Measurements from ENCODE around the gene HECW1. TPM values are rescaled to one million over a fixed set of nuclear protein-coding genes. Genes with fewer than 3 reads are reported as not detected.

HECW1 gene
- total RNA-seq, 1 experiment from 2014 or later = 2.7 TPM

- no TSS peak for BruUV-seq (replicated peaks)
- intact Hi-C loops (cut with micrococcal nuclease; ENCODE audit: unreplicated experiment) = no loop called here
Observed at GRCh38 chr7:43328785-43329380, 216.4 kb downstream of the HECW1 start.

GRCh38 chr7:43332193-43332796 lies 219.8 kb downstream of the HECW1 start:
- POLR2A ChIA-PET (ENCODE audit: unreplicated experiment) = interaction anchor here (0.6 kb wide), 1 partner anchor 1202 kb away, joined by 4 read pairs; no protein-coding TSS in a partner anchor

More at GRCh38 chr7:43328785-43329380, 216.4 kb downstream of the HECW1 start:
- ChIA-PET POLR2A (ENCODE audit: unreplicated experiment) (no interaction called here), CTCF (no interaction called here)
- no peaks in the 10 kb centered on the region for H3F3A ChIP-seq (ENCODE audit: insufficient read depth, low read depth)
- H3K36me3 ChIP-seq (ENCODE audit: low read depth) = no peaks in the 10 kb centered on the region
- no peak overlapping the region for H3K27ac ChIP-seq
- H4K20me1 ChIP-seq (ENCODE audit: insufficient read depth) = peaks cover 6% of the 10 kb centered on the region; the same call in 1 of the 2 replicates
- no peaks in the 10 kb centered on the region for H3K9me2 ChIP-seq (ENCODE audit: insufficient read depth)
- H3K4me2 ChIP-seq = no peak overlapping the region
- no peaks in the 10 kb centered on the region for H3K9me3 ChIP-seq (ENCODE audit: insufficient read depth, low read depth)
- TF ChIP-seq, protein P1, sequence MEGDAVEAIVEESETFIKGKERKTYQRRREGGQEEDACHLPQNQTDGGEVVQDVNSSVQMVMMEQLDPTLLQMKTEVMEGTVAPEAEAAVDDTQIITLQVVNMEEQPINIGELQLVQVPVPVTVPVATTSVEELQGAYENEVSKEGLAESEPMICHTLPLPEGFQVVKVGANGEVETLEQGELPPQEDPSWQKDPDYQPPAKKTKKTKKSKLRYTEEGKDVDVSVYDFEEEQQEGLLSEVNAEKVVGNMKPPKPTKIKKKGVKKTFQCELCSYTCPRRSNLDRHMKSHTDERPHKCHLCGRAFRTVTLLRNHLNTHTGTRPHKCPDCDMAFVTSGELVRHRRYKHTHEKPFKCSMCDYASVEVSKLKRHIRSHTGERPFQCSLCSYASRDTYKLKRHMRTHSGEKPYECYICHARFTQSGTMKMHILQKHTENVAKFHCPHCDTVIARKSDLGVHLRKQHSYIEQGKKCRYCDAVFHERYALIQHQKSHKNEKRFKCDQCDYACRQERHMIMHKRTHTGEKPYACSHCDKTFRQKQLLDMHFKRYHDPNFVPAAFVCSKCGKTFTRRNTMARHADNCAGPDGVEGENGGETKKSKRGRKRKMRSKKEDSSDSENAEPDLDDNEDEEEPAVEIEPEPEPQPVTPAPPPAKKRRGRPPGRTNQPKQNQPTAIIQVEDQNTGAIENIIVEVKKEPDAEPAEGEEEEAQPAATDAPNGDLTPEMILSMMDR (conservative IDR thresholded peaks at IDR 0.05) = no peak
- TF ChIP-seq EZH2 (IDR thresholded peaks at IDR 0.05; ENCODE audit: low read depth) = no peak
- H3K4me3 ChIP-seq = no peak overlapping the region
- H2AFZ ChIP-seq = no peak overlapping the region
- peaks cover 69% of the 10 kb centered on the region for H3K27me3 ChIP-seq (ENCODE audit: insufficient read depth, low read depth)
- H3K79me2 ChIP-seq (ENCODE audit: low read depth) = no peaks in the 10 kb centered on the region
- no peak for DNase-seq
- H3K4me1 ChIP-seq (replicated peaks; ENCODE audit: insufficient read depth) = no peaks in the 10 kb centered on the region

GRCh38 chr7:43337191-43337590 lies 224.7 kb downstream of the HECW1 start:
- Histone ChIP-seq H3K9me3 (ENCODE audit: insufficient read depth, low read depth) (no peaks in the 10 kb centered on the region), H3F3A (ENCODE audit: insufficient read depth, low read depth) (no peaks in the 10 kb centered on the region), H3K36me3 (ENCODE audit: low read depth) (no peaks in the 10 kb centered on the region), H3K4me3 (no peak overlapping the region), H2AFZ (no peak overlapping the region), H3K79me2 (ENCODE audit: low read depth) (no peaks in the 10 kb centered on the region), H3K4me1 (replicated peaks; ENCODE audit: insufficient read depth) (no peaks in the 10 kb centered on the region), H3K27ac (no peak overlapping the region), H3K9me2 (ENCODE audit: insufficient read depth) (no peaks in the 10 kb centered on the region; the same call in 1 of the 2 replicates), H3K4me2 (no peak overlapping the region), H4K20me1 (ENCODE audit: insufficient read depth) (no peaks in the 10 kb centered on the region), H3K27me3 (ENCODE audit: insufficient read depth, low read depth) (peaks cover 31% of the 10 kb centered on the region; the same call in 1 of the 2 replicates)
- POLR2A ChIA-PET (ENCODE audit: unreplicated experiment) = no interaction called here
- intact Hi-C loops (cut with micrococcal nuclease; ENCODE audit: unreplicated experiment) = no loop called here
- CTCF ChIA-PET = no interaction called here
- DNase-seq = no peak
- no TSS peak for BruUV-seq (replicated peaks)
- TF ChIP-seq, protein P1 (conservative IDR thresholded peaks at IDR 0.05) = no peak
- no peak for TF ChIP-seq EZH2 (IDR thresholded peaks at IDR 0.05; ENCODE audit: low read depth)

More at GRCh38 chr7:43332193-43332796, 219.8 kb downstream of the HECW1 start:
- Histone ChIP-seq H3K36me3 (ENCODE audit: low read depth) (no peaks in the 10 kb centered on the region), H3K9me3 (ENCODE audit: insufficient read depth, low read depth) (no peaks in the 10 kb centered on the region), H2AFZ (no peak overlapping the region), H3K27ac (no peak overlapping the region), H4K20me1 (ENCODE audit: insufficient read depth) (no peaks in the 10 kb centered on the region), H3F3A (ENCODE audit: insufficient read depth, low read depth) (no peaks in the 10 kb centered on the region), H3K4me2 (no peak overlapping the region), H3K9me2 (ENCODE audit: insufficient read depth) (no peaks in the 10 kb centered on the region; the same call in 1 of the 2 replicates), H3K4me3 (no peak overlapping the region), H3K27me3 (ENCODE audit: insufficient read depth, low read depth) (peaks cover 50% of the 10 kb centered on the region), H3K79me2 (ENCODE audit: low read depth) (no peaks in the 10 kb centered on the region), H3K4me1 (replicated peaks; ENCODE audit: insufficient read depth) (no peaks in the 10 kb centered on the region)
- CTCF ChIA-PET = no interaction called here
- BruUV-seq (replicated peaks) = no TSS peak
- DNase-seq = no peak
- intact Hi-C loops (cut with micrococcal nuclease; ENCODE audit: unreplicated experiment) = no loop called here
- TF ChIP-seq, protein P1 (conservative IDR thresholded peaks at IDR 0.05) = no peak
- no peak for TF ChIP-seq EZH2 (IDR thresholded peaks at IDR 0.05; ENCODE audit: low read depth)

Measured in PC-9 (cell line).